ENCODE measurements around the gene NCEH1. TPM values are rescaled to one million over a fixed set of nuclear protein-coding genes. Genes with fewer than 3 reads are reported as not detected.
"Not testable (repeated sequence)": the region's sequence is repeated elsewhere in the genome, so short reads cannot be mapped to it uniquely, and the experiment has no call there.

The NCEH1 gene
- total RNA-seq, 1 donor from 2014 or later = 2.3 TPM

DNA sequence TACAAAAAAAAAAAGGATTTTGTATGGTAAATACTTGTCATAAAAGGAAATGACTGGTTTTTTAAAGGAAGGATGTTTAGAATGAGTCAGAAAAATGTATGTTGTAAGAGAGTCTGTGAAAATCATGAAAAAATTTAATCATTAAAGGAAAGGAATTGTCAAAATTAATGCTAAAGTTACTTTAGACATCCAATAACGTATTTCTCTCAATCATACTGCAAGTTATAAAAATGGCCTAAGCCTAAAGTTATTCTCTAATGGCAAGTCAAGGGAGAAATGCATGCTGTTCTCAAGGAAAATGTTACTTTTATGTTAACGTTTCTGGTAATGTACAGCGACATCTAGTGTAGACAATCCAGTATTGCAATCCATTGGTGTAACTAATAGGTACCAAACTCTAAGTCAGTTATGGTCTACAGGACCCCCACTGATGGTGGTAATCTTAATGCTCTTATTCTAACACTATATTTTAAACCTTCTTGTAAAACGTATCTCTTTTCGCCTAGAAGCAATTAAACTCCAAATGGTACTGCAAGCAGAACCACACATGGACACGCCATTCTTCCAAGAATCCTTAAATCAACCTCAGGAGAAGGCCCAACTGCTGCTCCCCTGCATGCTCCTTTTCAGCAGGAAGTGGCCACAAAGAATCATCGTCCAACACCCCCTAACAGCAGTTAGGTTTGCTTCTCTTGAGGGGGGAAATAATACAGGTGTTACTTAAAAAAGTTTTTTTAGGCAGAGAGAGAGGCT lies 35.2 kb downstream of the NCEH1 start:
- no peak for DNase-seq (ENCODE audit: low read depth, low spot score)
- TF ChIP-seq CTCF (conservative IDR thresholded peaks at IDR 0.05) = peak; percentile 90
- H3K36me3 Mint-ChIP-seq (ENCODE audit: low read depth) = no peaks in the 10 kb centered on the region

DNA sequence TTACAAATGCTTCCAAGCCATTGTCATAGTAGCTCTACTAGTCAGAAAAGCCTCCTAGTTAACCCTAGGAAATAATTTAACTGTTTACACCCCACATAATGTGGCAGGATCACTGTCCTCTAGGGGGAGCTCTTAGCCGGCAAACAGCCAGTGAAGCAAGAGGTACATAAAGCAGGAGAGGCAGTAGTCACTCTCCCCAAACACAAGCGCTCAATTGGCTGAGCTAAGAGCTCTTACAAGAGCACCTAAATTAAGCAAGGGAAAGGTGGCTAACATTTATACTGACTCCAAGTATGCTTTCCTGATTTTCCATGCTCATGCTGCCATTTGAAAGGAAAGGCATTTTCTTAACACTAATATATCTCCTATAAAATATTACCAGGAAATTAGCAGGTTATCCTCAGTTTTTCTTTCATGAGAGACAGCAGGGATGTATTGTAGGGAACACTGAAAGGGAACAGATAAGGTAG lies 37.6 kb downstream of the NCEH1 start:
- peak; percentile 85 for TF ChIP-seq CTCF (conservative IDR thresholded peaks at IDR 0.05)
- Mint-ChIP-seq H3K27me3 (ENCODE audit: low read depth) (no peaks in the 10 kb centered on the region), H3K36me3 (ENCODE audit: low read depth) (no peaks in the 10 kb centered on the region), H3K4me1 (peaks cover 22% of the 10 kb centered on the region), H3K4me3 (no peak overlapping the region), H3K9me3 (no peaks in the 10 kb centered on the region), H3K27ac (ENCODE audit: unreplicated experiment) (no peak overlapping the region)
- DNase-seq (ENCODE audit: low read depth, low spot score) = peak; percentile 60

More for the DNA sequence above, 35.2 kb downstream of the NCEH1 start:
- peaks cover 29% of the 10 kb centered on the region for H3K4me1 Mint-ChIP-seq
- H3K9me3 Mint-ChIP-seq = no peaks in the 10 kb centered on the region
- H3K27ac Mint-ChIP-seq (ENCODE audit: unreplicated experiment) = no peak overlapping the region
- H3K4me3 Mint-ChIP-seq = no peak overlapping the region
- no peaks in the 10 kb centered on the region for H3K27me3 Mint-ChIP-seq (ENCODE audit: low read depth)

DNA sequence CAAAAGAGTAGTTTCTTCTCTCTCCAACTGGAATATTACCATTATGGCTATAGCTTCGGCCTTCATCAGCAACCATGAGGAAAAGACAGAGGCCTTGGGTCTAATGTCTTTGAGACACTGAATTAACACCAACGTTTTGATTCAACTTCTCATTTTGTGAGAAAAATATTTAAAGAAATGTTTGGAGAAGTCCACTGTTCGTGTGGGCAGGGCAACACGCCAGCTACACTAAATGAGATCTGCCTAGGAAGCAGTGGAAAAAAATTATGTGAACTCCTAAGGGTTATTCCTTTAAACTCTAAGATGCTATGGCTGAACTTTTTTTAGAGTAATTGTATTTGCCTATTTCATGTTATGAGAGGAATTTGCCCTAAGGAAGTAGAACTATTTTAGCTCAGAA lies 41.8 kb downstream of the NCEH1 start:
- Mint-ChIP-seq H3K27ac (ENCODE audit: unreplicated experiment) (no peak overlapping the region), H3K9me3 (peaks cover 6% of the 10 kb centered on the region), H3K27me3 (ENCODE audit: low read depth) (no peaks in the 10 kb centered on the region), H3K36me3 (ENCODE audit: low read depth) (peaks cover 12% of the 10 kb centered on the region), H3K4me3 (no peak overlapping the region), H3K4me1 (peaks cover 3% of the 10 kb centered on the region)
- DNase-seq (ENCODE audit: low read depth, low spot score) = no peak
- no peak for TF ChIP-seq CTCF (conservative IDR thresholded peaks at IDR 0.05)

GRCh38 chr3:172666873-172667694 lies 43.8 kb downstream of the NCEH1 start:
- Mint-ChIP-seq H3K4me1 (peaks cover 3% of the 10 kb centered on the region), H3K9me3 (peaks cover 14% of the 10 kb centered on the region), H3K27ac (ENCODE audit: unreplicated experiment) (no peak overlapping the region), H3K4me3 (no peak overlapping the region), H3K27me3 (ENCODE audit: low read depth) (no peaks in the 10 kb centered on the region), H3K36me3 (ENCODE audit: low read depth) (peaks cover 15% of the 10 kb centered on the region)
- peak; percentile 80 for DNase-seq (ENCODE audit: low read depth, low spot score)
- peak; percentile 89 for TF ChIP-seq CTCF (conservative IDR thresholded peaks at IDR 0.05)

DNA sequence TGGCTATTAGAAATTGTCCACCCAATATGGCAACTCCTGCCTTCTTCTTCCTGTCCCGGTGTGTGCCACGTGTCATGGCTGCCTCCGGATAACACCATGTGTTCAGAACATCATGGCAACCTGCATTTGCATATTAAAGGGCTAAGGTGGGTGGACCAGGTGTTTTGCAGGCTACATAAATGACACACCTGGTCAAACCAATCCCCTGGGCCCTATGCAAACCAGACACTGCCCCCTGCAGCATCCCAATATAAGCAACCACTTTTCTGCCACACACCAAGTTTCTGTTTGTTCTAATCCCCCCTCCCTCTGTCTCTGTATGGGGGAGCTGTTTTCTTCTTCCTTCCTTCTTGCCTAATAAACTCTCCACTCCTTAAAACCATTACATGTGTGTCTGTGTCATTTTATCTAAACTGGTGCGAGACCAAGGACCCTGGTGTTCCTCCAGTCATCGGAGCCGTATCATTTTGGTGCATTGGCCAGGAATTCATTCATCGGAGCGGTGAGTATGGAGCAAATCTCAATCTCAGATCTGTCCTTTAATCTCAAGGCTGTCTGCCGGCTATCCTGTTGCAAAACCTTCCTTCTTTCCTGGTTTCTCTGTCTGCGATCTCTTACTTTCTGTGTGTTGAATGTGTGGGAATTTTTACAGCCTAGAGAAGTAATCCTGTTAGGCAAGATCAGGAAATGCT lies 44.5 kb downstream of the NCEH1 start:
- Mint-ChIP-seq H3K27ac (ENCODE audit: unreplicated experiment) (no peak overlapping the region), H3K4me3 (no peak overlapping the region), H3K36me3 (ENCODE audit: low read depth) (peaks cover 17% of the 10 kb centered on the region), H3K27me3 (ENCODE audit: low read depth) (no peaks in the 10 kb centered on the region), H3K9me3 (peaks cover 14% of the 10 kb centered on the region), H3K4me1 (peaks cover 3% of the 10 kb centered on the region)
- no peak for DNase-seq (ENCODE audit: low read depth, low spot score)
- no peak for TF ChIP-seq CTCF (conservative IDR thresholded peaks at IDR 0.05)

- Mint-ChIP-seq H3K9me3 (peaks cover 14% of the 10 kb centered on the region), H3K36me3 (ENCODE audit: low read depth) (peaks cover 17% of the 10 kb centered on the region)
- not testable (repeated sequence) for H3K27ac Mint-ChIP-seq (ENCODE audit: unreplicated experiment); H3K4me3 Mint-ChIP-seq; DNase-seq (ENCODE audit: low read depth, low spot score); H3K27me3 Mint-ChIP-seq (ENCODE audit: low read depth); H3K4me1 Mint-ChIP-seq
Observed at GRCh38 chr3:172665510-172665909, 45.4 kb downstream of the NCEH1 start.

- H3K4me1 Mint-ChIP-seq; H3K27me3 Mint-ChIP-seq (ENCODE audit: low read depth); H3K4me3 Mint-ChIP-seq; DNase-seq (ENCODE audit: low read depth, low spot score); H3K27ac Mint-ChIP-seq (ENCODE audit: unreplicated experiment): not testable (repeated sequence)
- Mint-ChIP-seq H3K36me3 (ENCODE audit: low read depth) (peaks cover 13% of the 10 kb centered on the region), H3K9me3 (peaks cover 14% of the 10 kb centered on the region)
Observed at GRCh38 chr3:172660421-172660820, 50.4 kb downstream of the NCEH1 start.

Measured in neural crest cell (in vitro differentiated cells).